Tibial nerve (tissue), 4 donors: ENCODE results near the gene NR2E1. TPM values are rescaled to one million over a fixed set of nuclear protein-coding genes. Genes with fewer than 3 reads are reported as not detected.

ENCODE experiments used
- DNase-seq, 2 donors: peaks; one replicate each; pipeline ENCODE4 v3.0.0-alpha.2; 2019; ENCODE audit warnings: low spot score in 2 of 2
- H3K27ac ChIP-seq, 4 donors: fragments of 200-600 bp; sonication (generic) in 3 of 4; one replicate each; pipeline ENCODE4 v1.5.1; 2017 to 2019; ENCODE audit warnings: mild to moderate bottlenecking in 1 of 4
- H3K27me3 ChIP-seq, 2 donors: fragments of 200-600 bp; sonication (generic) in 1 of 2; one replicate each; pipeline versions ENCODE4 v1.5.1 to v1.6.0; 2017 to 2019
- H3K36me3 ChIP-seq, 3 donors: fragments of 200-600 bp; sonication (generic); one replicate each; pipeline ENCODE4 v1.5.1; 2018 to 2019
- H3K4me1 ChIP-seq, 4 donors: fragments of 200-600 bp; sonication (generic) in 3 of 4; one replicate each; pipeline ENCODE4 v1.5.1; 2017 to 2019
- H3K4me3 ChIP-seq, 4 donors: fragments of 200-600 bp; sonication (generic) in 3 of 4; one replicate each; pipeline ENCODE4 v1.5.1; 2017 to 2019; ENCODE audit warnings: mild to moderate bottlenecking in 1 of 4, moderate library complexity in 1 of 4
- H3K9me3 ChIP-seq, 4 donors: fragments of 200-600 bp; sonication (generic) in 3 of 4; one replicate each; pipeline ENCODE4 v1.5.1; 2017 to 2019
- CTCF ChIP-seq, 5 experiments: fragments of 200-600 bp in 3 of 5; fragments of 450-650 bp in 2 of 5; sonication (generic) in 3 of 5; IDR thresholded peaks; one replicate each; pipeline ENCODE4 v1.5.1; 2016 to 2019; ENCODE audit warnings: antibody characterized with exemption in 5 of 5, mild to moderate bottlenecking in 3 of 5, moderate library complexity in 2 of 5
- EP300 ChIP-seq, 2 donors: sonication (generic); formaldehyde crosslinking; IDR thresholded peaks; one replicate each; pipeline ENCODE4 v1.6.1; 2017; ENCODE audit warnings: antibody characterized with exemption in 2 of 2, mild to moderate bottlenecking in 1 of 2
- POLR2A ChIP-seq, 2 donors: fragments of 450-650 bp; IDR thresholded peaks; one replicate each; pipeline ENCODE4 v1.6.1; 2017; ENCODE audit warnings: antibody characterized with exemption in 2 of 2, mild to moderate bottlenecking in 2 of 2, moderate library complexity in 2 of 2
- WGBS, 2 donors: methylation state at CpG; one replicate each; pipeline ENCODE4 v1.1.5; 2018; 5-methylcytosine and 5-hydroxymethylcytosine counted together
- total RNA-seq, 4 donors: library from RNA; depleted of rRNA; stranded (reverse); fragments of >200 nt; gene quantifications; one replicate each; pipeline ENCODE4 v1.1.0, GENCODE V29; 2016

The NR2E1 gene
- total RNA-seq, 4 donors from 2014 or later: not detected

DNA sequence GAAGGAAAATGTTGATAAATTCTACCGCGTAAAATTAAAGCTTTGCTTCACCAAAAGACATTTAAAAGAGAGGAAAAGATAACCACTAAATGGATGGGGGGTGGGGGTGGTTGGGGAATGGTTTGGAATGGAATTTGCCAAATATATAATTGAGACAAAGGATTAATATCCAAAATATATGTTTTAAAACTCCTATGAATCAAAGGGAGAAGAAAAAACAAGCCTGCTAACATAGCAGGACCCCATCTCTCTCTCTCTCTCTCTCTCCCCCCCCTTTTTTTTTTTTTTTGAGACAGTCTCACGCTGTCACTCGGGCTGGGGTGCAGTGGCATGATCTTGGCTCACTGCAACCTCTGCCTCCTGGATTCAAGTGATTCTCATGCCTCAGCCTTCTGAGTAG, 13.4 kb upstream of the NR2E1 start:
- peaks cover 0 to 7% (median 5%) of the 10 kb centered on the region in 4 donors for H3K4me1 ChIP-seq
- TF ChIP-seq POLR2A (IDR thresholded peaks at IDR 0.05) (no peak), EP300 (IDR thresholded peaks at IDR 0.05) (no peak), CTCF (IDR thresholded peaks at IDR 0.05) (no peak)
- H3K27ac ChIP-seq: no peak overlapping the region
- 77 to 83% methylated on average over 4 of the region's 4 CpGs for WGBS, 2 donors
- no peaks in the 10 kb centered on the region for H3K36me3 ChIP-seq
- H3K27me3 ChIP-seq: peaks cover 0 to 97% of the 10 kb centered on the region in 2 donors
- no peak for DNase-seq
- H3K4me3 ChIP-seq: no peak overlapping the region
- H3K9me3 ChIP-seq: peaks cover 0 to 8% (median 0%) of the 10 kb centered on the region in 4 donors

GRCh38 chr6:108156180-108156937, 9.5 kb upstream of the NR2E1 start:
- no peak for DNase-seq
- TF ChIP-seq CTCF (IDR thresholded peaks at IDR 0.05) (no peak), POLR2A (IDR thresholded peaks at IDR 0.05) (no peak), EP300 (IDR thresholded peaks at IDR 0.05) (no peak)
- Histone ChIP-seq H3K4me1 (peaks cover 0 to 16% (median 13%) of the 10 kb centered on the region in 4 donors), H3K27me3 (peaks cover 0 to 100% of the 10 kb centered on the region in 2 donors), H3K9me3 (no peaks in the 10 kb centered on the region), H3K27ac (no peak overlapping the region), H3K4me3 (no peak overlapping the region), H3K36me3 (no peaks in the 10 kb centered on the region)
- 20 to 32% methylated on average over 10 of the region's 10 CpGs for WGBS, 2 donors

DNA sequence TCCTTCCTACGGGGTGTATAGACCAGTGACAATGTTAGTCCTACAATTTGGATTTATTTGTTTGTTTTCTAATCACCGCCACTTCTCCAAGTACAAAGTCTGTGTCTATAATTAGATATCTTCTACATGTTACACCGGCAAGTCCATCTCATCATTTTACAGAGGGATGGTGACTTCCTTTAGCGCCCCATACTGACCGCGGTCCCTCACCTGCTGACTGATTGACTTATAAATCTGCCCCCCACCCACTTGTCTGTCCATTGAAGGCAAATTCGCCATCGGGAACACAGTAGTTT, 8.9 kb upstream of the NR2E1 start:
- Histone ChIP-seq H3K27me3 (peaks cover 0 to 100% of the 10 kb centered on the region in 2 donors), H3K27ac (no peak overlapping the region), H3K9me3 (no peaks in the 10 kb centered on the region), H3K4me1 (peaks cover 0 to 16% (median 13%) of the 10 kb centered on the region in 4 donors), H3K36me3 (no peaks in the 10 kb centered on the region), H3K4me3 (no peak overlapping the region)
- WGBS, 2 donors: 17 to 18% methylated on average over 8 of the region's 8 CpGs
- DNase-seq: no peak
- TF ChIP-seq POLR2A (IDR thresholded peaks at IDR 0.05) (no peak), EP300 (IDR thresholded peaks at IDR 0.05) (no peak), CTCF (IDR thresholded peaks at IDR 0.05) (no peak)

GRCh38 chr6:108157234-108157980, 8.4 kb upstream of the NR2E1 start:
- Histone ChIP-seq H3K4me1 (peaks cover 0 to 16% (median 13%) of the 10 kb centered on the region in 4 donors), H3K36me3 (no peaks in the 10 kb centered on the region), H3K9me3 (no peaks in the 10 kb centered on the region), H3K27ac (no peak overlapping the region), H3K27me3 (peaks cover 0 to 100% of the 10 kb centered on the region in 2 donors), H3K4me3 (peak overlapping the region in 3 of 4 donors; percentile 24 to 39 (median 25))
- WGBS, 2 donors: 4 to 5% methylated on average over 38 to 60 of the region's 60 CpGs
- no peak for TF ChIP-seq EP300 (IDR thresholded peaks at IDR 0.05)
- no peak for TF ChIP-seq POLR2A (IDR thresholded peaks at IDR 0.05)
- TF ChIP-seq CTCF (IDR thresholded peaks at IDR 0.05): no peak
- DNase-seq: no peak

- Histone ChIP-seq H3K36me3 (no peaks in the 10 kb centered on the region), H3K4me3 (peak overlapping the region in 3 of 4 donors; percentile 24 to 39 (median 25)), H3K27me3 (peaks cover 0 to 100% of the 10 kb centered on the region in 2 donors), H3K4me1 (peaks cover 0 to 16% (median 13%) of the 10 kb centered on the region in 4 donors), H3K9me3 (no peaks in the 10 kb centered on the region), H3K27ac (no peak overlapping the region)
- no peak for TF ChIP-seq POLR2A (IDR thresholded peaks at IDR 0.05)
- TF ChIP-seq EP300 (IDR thresholded peaks at IDR 0.05): no peak
- TF ChIP-seq CTCF (IDR thresholded peaks at IDR 0.05): no peak
- DNase-seq: no peak
- WGBS, 2 donors: 7 to 12% methylated on average over 19 to 34 of the region's 38 CpGs
Measured at GRCh38 chr6:108157981-108158525, 7.8 kb upstream of the NR2E1 start.
